ENCODE measurements around the gene BCL11B. TPM values are rescaled to one million over a fixed set of nuclear protein-coding genes. Genes with fewer than 3 reads are reported as not detected.

Gene BCL11B
- total RNA-seq, 6 experiments from 2014 or later: 0.06 to 0.14 (median 0.10) TPM; not detected in 2

DNA sequence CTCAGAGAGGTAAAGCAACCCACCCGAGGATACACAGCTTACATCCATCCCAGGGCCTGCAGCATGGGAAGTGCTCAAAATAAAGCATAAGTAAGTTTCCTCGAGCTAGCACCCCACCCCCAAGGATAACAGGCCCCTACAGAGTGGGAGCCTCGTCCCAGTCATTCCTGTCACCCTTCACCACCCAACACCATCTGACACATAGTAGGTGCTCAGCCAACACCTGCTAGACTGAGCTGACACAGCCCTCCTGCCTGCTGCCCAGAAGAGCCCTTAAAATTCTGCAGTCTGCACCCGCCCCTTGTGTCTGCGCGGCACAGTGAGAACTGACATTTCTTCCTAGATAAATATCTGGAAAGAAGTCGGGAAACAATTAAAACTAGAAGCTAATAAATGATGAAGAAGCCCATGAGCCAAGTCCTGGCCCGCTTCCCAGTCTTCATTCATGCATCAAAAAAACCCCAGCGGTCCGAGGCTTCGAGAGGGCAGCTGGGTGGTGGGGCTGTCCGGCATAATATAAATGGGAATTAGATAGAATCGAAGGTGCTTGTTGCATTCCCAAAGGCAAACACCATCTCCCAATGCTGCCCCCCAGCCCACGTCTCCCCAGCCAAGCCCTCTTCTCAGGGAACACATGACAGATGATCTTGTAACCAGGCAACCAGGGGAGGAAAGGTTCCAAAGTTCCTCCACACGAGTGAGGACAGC, 76.2 kb downstream of the BCL11B start:
- Mint-ChIP-seq H3K27me3 (ENCODE audit: insufficient read depth) (peaks cover 17% of the 10 kb centered on the region), H3K9me3 (peaks cover 3% of the 10 kb centered on the region; the same call in 1 of the 2 replicates), H3K27ac (no peak overlapping the region), H3K36me3 (ENCODE audit: low read depth) (no peaks in the 10 kb centered on the region), H3K4me3 (no peak overlapping the region), H3K4me1 (ENCODE audit: low read depth) (peaks cover 13% of the 10 kb centered on the region)
- no peak for DNase-seq
- TF ChIP-seq, protein P1, sequence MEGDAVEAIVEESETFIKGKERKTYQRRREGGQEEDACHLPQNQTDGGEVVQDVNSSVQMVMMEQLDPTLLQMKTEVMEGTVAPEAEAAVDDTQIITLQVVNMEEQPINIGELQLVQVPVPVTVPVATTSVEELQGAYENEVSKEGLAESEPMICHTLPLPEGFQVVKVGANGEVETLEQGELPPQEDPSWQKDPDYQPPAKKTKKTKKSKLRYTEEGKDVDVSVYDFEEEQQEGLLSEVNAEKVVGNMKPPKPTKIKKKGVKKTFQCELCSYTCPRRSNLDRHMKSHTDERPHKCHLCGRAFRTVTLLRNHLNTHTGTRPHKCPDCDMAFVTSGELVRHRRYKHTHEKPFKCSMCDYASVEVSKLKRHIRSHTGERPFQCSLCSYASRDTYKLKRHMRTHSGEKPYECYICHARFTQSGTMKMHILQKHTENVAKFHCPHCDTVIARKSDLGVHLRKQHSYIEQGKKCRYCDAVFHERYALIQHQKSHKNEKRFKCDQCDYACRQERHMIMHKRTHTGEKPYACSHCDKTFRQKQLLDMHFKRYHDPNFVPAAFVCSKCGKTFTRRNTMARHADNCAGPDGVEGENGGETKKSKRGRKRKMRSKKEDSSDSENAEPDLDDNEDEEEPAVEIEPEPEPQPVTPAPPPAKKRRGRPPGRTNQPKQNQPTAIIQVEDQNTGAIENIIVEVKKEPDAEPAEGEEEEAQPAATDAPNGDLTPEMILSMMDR (IDR thresholded peaks at IDR 0.05): no peak

DNA sequence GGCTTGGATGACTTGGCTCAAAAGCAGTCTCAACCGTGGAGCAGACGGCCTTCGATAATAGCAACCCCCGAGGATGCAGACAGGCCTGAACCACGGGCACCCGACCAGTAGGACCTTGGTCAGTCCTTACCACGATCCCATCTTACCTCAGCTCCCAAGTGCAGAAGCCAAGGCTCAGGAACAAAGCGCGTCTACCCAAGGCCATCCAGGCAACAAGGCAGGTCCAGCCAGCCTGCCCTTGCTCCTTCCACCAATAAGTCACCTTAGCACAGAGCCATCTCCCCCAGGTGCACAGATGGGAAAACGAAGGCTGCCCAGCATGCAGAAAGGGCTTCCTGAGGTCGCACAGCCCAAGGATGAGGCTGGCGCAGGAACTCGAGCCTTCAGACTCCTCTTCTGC, 77.3 kb downstream of the BCL11B start:
- H3K36me3 Mint-ChIP-seq (ENCODE audit: low read depth): no peaks in the 10 kb centered on the region
- DNase-seq: no peak
- H3K27ac Mint-ChIP-seq: no peak overlapping the region
- TF ChIP-seq, protein P1 (IDR thresholded peaks at IDR 0.05): no peak
- H3K27me3 Mint-ChIP-seq (ENCODE audit: insufficient read depth): peaks cover 17% of the 10 kb centered on the region
- peaks cover 3% of the 10 kb centered on the region; the same call in 1 of the 2 replicates for H3K9me3 Mint-ChIP-seq
- H3K4me3 Mint-ChIP-seq: no peak overlapping the region
- H3K4me1 Mint-ChIP-seq (ENCODE audit: low read depth): peaks cover 13% of the 10 kb centered on the region

DNA sequence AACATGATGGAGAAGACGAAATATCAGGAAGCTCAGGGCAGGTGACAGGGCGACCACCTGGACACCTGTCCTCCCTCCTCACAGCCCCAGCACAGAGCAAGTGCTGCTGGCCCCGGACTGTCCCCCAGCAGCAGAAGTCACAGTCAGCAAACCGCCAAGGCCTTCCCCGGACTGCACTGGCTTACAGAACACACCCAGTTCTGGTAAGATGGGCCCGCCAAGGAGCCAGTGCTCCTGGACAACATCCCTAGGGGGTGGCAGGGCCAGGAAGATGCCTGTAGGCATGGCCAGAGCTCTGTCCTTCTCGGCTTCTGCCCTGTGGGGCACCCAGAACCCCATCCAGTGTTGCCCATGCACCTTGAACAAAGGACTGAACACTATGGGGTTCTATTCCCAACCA, 77.9 kb downstream of the BCL11B start:
- no peak overlapping the region for H3K4me3 Mint-ChIP-seq
- TF ChIP-seq, protein P1 (IDR thresholded peaks at IDR 0.05): no peak
- peaks cover 17% of the 10 kb centered on the region for H3K27me3 Mint-ChIP-seq (ENCODE audit: insufficient read depth)
- H3K36me3 Mint-ChIP-seq (ENCODE audit: low read depth): no peaks in the 10 kb centered on the region
- no peak for DNase-seq
- no peak overlapping the region for H3K27ac Mint-ChIP-seq
- H3K4me1 Mint-ChIP-seq (ENCODE audit: low read depth): peaks cover 13% of the 10 kb centered on the region
- H3K9me3 Mint-ChIP-seq: peaks cover 3% of the 10 kb centered on the region; the same call in 1 of the 2 replicates

DNA sequence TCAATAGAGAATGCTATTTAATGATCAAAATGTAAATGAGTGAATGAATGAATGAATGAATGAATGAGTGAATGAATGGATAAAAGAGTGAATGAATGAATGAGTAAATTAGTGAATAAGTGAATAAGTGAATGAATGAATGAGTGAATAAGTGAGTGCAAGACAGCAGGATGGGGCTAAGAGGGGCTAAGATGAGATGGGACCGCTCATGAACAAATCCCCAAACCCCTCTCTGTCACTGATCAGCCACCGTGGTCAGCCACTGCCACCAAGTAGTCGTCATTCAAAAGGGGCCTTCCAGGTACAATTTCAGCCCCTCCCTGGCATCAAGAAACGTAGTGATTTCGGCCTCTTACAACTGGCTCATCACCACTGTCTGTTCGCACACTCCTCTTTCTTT, 79.2 kb downstream of the BCL11B start:
- TF ChIP-seq, protein P1 (IDR thresholded peaks at IDR 0.05): no peak
- H3K27me3 Mint-ChIP-seq (ENCODE audit: insufficient read depth): peaks cover 14% of the 10 kb centered on the region
- H3K36me3 Mint-ChIP-seq (ENCODE audit: low read depth): no peaks in the 10 kb centered on the region
- no peak overlapping the region for H3K27ac Mint-ChIP-seq
- peaks cover 13% of the 10 kb centered on the region for H3K4me1 Mint-ChIP-seq (ENCODE audit: low read depth)
- no peak for DNase-seq
- no peak overlapping the region for H3K4me3 Mint-ChIP-seq
- H3K9me3 Mint-ChIP-seq: no peaks in the 10 kb centered on the region

DNA sequence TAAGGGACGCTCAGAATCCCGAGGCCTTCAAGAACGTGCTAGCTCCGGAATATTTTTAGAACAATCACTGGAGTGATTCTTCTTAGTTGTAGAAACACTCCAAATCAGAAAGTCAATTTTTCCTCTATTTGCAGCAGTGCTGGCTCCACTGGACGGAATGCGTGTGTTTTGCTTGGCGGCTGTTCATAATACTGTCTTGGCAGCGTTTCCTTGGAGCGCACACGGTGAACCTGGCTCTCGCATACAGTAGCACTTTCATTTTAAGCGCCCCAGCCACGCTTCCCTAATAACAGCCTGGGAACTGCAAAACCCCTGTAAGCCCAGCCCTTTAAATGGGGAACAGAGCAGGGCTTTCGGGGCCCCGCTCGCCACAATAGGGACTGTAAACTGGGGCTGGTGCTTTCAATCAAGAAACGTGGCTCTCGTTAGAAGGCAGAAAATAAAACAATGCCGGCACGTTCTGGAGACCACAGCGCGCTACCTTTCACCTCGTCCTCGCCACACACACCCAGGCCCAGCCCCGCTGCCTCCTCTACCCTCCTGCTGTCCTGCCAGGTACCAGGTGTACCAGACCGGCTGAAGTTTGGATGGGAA, 79.9 kb downstream of the BCL11B start:
- Mint-ChIP-seq H3K4me3 (peak overlapping the region; percentile 81), H3K9me3 (no peaks in the 10 kb centered on the region), H3K4me1 (ENCODE audit: low read depth) (peaks cover 13% of the 10 kb centered on the region), H3K27me3 (ENCODE audit: insufficient read depth) (peaks cover 17% of the 10 kb centered on the region), H3K27ac (no peak overlapping the region), H3K36me3 (ENCODE audit: low read depth) (no peaks in the 10 kb centered on the region)
- TF ChIP-seq, protein P1 (IDR thresholded peaks at IDR 0.05): no peak
- DNase-seq: peak; percentile 10

All from HFFc6 (cell line).